ENCODE measurements around the gene TSPAN5. TPM values are rescaled to one million over a fixed set of nuclear protein-coding genes. Genes with fewer than 3 reads are reported as not detected.

The TSPAN5 gene
- total RNA-seq, 1 donor from 2014 or later = 13.7 TPM

GRCh38 chr4:98641906-98642668 is 16.3 kb downstream of the TSPAN5 start:
- Histone ChIP-seq H3K27me3 (ENCODE audit: control insufficient read depth, insufficient read depth, low read length) (no peaks in the 10 kb centered on the region), H3K36me3 (ENCODE audit: control insufficient read depth, insufficient read depth, low read length) (no peaks in the 10 kb centered on the region), H3K4me3 (ENCODE audit: low read depth, low read length) (no peak overlapping the region)
- no peak for DNase-seq (ENCODE audit: low read depth)
- no peak for FAIRE-seq
- TF ChIP-seq CTCF (IDR thresholded peaks at IDR 0.05; ENCODE audit: insufficient read depth, low read length, severe bottlenecking) = no peak

- Histone ChIP-seq H3K27me3 (ENCODE audit: control insufficient read depth, insufficient read depth, low read length) (no peaks in the 10 kb centered on the region), H3K4me3 (ENCODE audit: low read depth, low read length) (no peak overlapping the region), H3K36me3 (ENCODE audit: control insufficient read depth, insufficient read depth, low read length) (no peaks in the 10 kb centered on the region)
- FAIRE-seq (no peak), DNase-seq (ENCODE audit: low read depth) (no peak)
- TF ChIP-seq CTCF (IDR thresholded peaks at IDR 0.05; ENCODE audit: insufficient read depth, low read length, severe bottlenecking) = no peak
Measured at GRCh38 chr4:98641376-98641775, 17.0 kb downstream of the TSPAN5 start.

- FAIRE-seq = no peak
- DNase-seq (ENCODE audit: low read depth) = no peak
- Histone ChIP-seq H3K36me3 (ENCODE audit: control insufficient read depth, insufficient read depth, low read length) (no peaks in the 10 kb centered on the region), H3K27me3 (ENCODE audit: control insufficient read depth, insufficient read depth, low read length) (no peaks in the 10 kb centered on the region), H3K4me3 (ENCODE audit: low read depth, low read length) (no peak overlapping the region)
- no peak for TF ChIP-seq CTCF (IDR thresholded peaks at IDR 0.05; ENCODE audit: insufficient read depth, low read length, severe bottlenecking)
Measured at GRCh38 chr4:98639523-98639922, 18.9 kb downstream of the TSPAN5 start.

GRCh38 chr4:98639108-98639507 is 19.3 kb downstream of the TSPAN5 start:
- FAIRE-seq = no peak
- TF ChIP-seq CTCF (IDR thresholded peaks at IDR 0.05; ENCODE audit: insufficient read depth, low read length, severe bottlenecking) = no peak

GRCh38 chr4:98638661-98639060 is 19.8 kb downstream of the TSPAN5 start:
- no peak for TF ChIP-seq CTCF (IDR thresholded peaks at IDR 0.05; ENCODE audit: insufficient read depth, low read length, severe bottlenecking)
- H3K27me3 ChIP-seq (ENCODE audit: control insufficient read depth, insufficient read depth, low read length) = no peaks in the 10 kb centered on the region
- no peak for FAIRE-seq
- H3K36me3 ChIP-seq (ENCODE audit: control insufficient read depth, insufficient read depth, low read length) = no peaks in the 10 kb centered on the region
- DNase-seq (ENCODE audit: low read depth) = no peak
- H3K4me3 ChIP-seq (ENCODE audit: low read depth, low read length) = no peak overlapping the region

More at GRCh38 chr4:98639108-98639507, 19.3 kb downstream of the TSPAN5 start:
- no peaks in the 10 kb centered on the region for H3K36me3 ChIP-seq (ENCODE audit: control insufficient read depth, insufficient read depth, low read length)
- H3K4me3 ChIP-seq (ENCODE audit: low read depth, low read length) = no peak overlapping the region
- DNase-seq (ENCODE audit: low read depth) = no peak
- no peaks in the 10 kb centered on the region for H3K27me3 ChIP-seq (ENCODE audit: control insufficient read depth, insufficient read depth, low read length)

GRCh38 chr4:98634061-98634460 is 24.4 kb downstream of the TSPAN5 start:
- Histone ChIP-seq H3K4me3 (ENCODE audit: low read depth, low read length) (no peak overlapping the region), H3K36me3 (ENCODE audit: control insufficient read depth, insufficient read depth, low read length) (no peaks in the 10 kb centered on the region), H3K27me3 (ENCODE audit: control insufficient read depth, insufficient read depth, low read length) (no peaks in the 10 kb centered on the region)
- TF ChIP-seq CTCF (IDR thresholded peaks at IDR 0.05; ENCODE audit: insufficient read depth, low read length, severe bottlenecking) = no peak
- DNase-seq (ENCODE audit: low read depth) (no peak), FAIRE-seq (no peak)
